Duodenal mucosa (tissue), 2 donors: Measurements from ENCODE around the gene CUBN.

Experiments used
- H3K27ac ChIP-seq: one replicate; pipeline ENCODE4 v1.7.0; 2013; ENCODE audit warnings: low read depth, low read length
- H3K27me3 ChIP-seq, 2 donors: one replicate each; pipeline ENCODE4 v1.7.0; 2013; ENCODE audit warnings: low read length in 2 of 2, control low read depth in 1 of 2; ENCODE audit not compliant: insufficient read depth in 2 of 2, control insufficient read depth in 1 of 2
- H3K36me3 ChIP-seq, 2 donors: one replicate each; pipeline ENCODE4 v1.7.0; 2013; ENCODE audit warnings: low read length in 2 of 2, control low read depth in 1 of 2; ENCODE audit not compliant: insufficient read depth in 2 of 2, control insufficient read depth in 1 of 2
- H3K4me1 ChIP-seq, 2 donors: one replicate each; pipeline ENCODE4 v1.7.0; 2013; ENCODE audit warnings: low read length in 2 of 2, control low read depth in 1 of 2; ENCODE audit not compliant: insufficient read depth in 2 of 2, control insufficient read depth in 1 of 2
- H3K4me3 ChIP-seq, 2 donors: one replicate each; pipeline ENCODE4 v1.7.0; 2013; ENCODE audit warnings: low read length in 2 of 2, low read depth in 1 of 2
- H3K9ac ChIP-seq, 2 donors: one replicate each; pipeline ENCODE4 v1.7.0; 2013; ENCODE audit warnings: low read length in 2 of 2, low read depth in 1 of 2
- H3K9me3 ChIP-seq, 2 donors: one replicate each; pipeline ENCODE4 v1.7.0; 2013; ENCODE audit warnings: low read length in 2 of 2, control low read depth in 1 of 2; ENCODE audit not compliant: control insufficient read depth in 1 of 2

Gene CUBN

GRCh38 chr10:17088118-17088806 lies 41.3 kb downstream of the CUBN start:
- Histone ChIP-seq H3K27me3 (no peaks in the 10 kb centered on the region), H3K9me3 (no peaks in the 10 kb centered on the region), H3K27ac (no peak overlapping the region), H3K36me3 (no peaks in the 10 kb centered on the region), H3K9ac (no peak overlapping the region), H3K4me3 (no peak overlapping the region), H3K4me1 (no peaks in the 10 kb centered on the region)

- H3K27ac ChIP-seq = no peak overlapping the region
- no peaks in the 10 kb centered on the region for H3K4me1 ChIP-seq
- H3K9ac ChIP-seq = no peak overlapping the region
These were observed 42.7 kb downstream of the CUBN start for GRCh38 chr10:17086865-17087367.

GRCh38 chr10:17085011-17085725 lies 44.4 kb downstream of the CUBN start:
- H3K9ac ChIP-seq = no peak overlapping the region
- no peaks in the 10 kb centered on the region for H3K36me3 ChIP-seq
- H3K9me3 ChIP-seq = no peaks in the 10 kb centered on the region
- H3K27me3 ChIP-seq = no peaks in the 10 kb centered on the region
- no peak overlapping the region for H3K4me3 ChIP-seq
- no peaks in the 10 kb centered on the region for H3K4me1 ChIP-seq
- no peak overlapping the region for H3K27ac ChIP-seq

More at GRCh38 chr10:17086865-17087367, 42.7 kb downstream of the CUBN start:
- H3K9me3 ChIP-seq = no peaks in the 10 kb centered on the region
- no peaks in the 10 kb centered on the region for H3K27me3 ChIP-seq
- no peaks in the 10 kb centered on the region for H3K36me3 ChIP-seq
- no peak overlapping the region for H3K4me3 ChIP-seq

GRCh38 chr10:17084258-17084657 lies 45.4 kb downstream of the CUBN start:
- no peaks in the 10 kb centered on the region for H3K36me3 ChIP-seq
- no peak overlapping the region for H3K4me3 ChIP-seq
- no peak overlapping the region for H3K27ac ChIP-seq
- H3K9ac ChIP-seq = no peak overlapping the region
- H3K9me3 ChIP-seq = no peaks in the 10 kb centered on the region
- no peaks in the 10 kb centered on the region for H3K27me3 ChIP-seq
- H3K4me1 ChIP-seq = no peaks in the 10 kb centered on the region

- Histone ChIP-seq H3K4me3 (no peak overlapping the region), H3K9ac (no peak overlapping the region), H3K36me3 (no peaks in the 10 kb centered on the region), H3K27ac (no peak overlapping the region), H3K27me3 (no peaks in the 10 kb centered on the region), H3K4me1 (no peaks in the 10 kb centered on the region), H3K9me3 (no peaks in the 10 kb centered on the region)
These were observed 48.2 kb downstream of the CUBN start for GRCh38 chr10:17081431-17081830.

GRCh38 chr10:17077890-17078289 lies 51.7 kb downstream of the CUBN start:
- H3K9me3 ChIP-seq = no peaks in the 10 kb centered on the region
- no peak overlapping the region for H3K4me3 ChIP-seq
- no peaks in the 10 kb centered on the region for H3K36me3 ChIP-seq
- H3K27me3 ChIP-seq = no peaks in the 10 kb centered on the region
- no peaks in the 10 kb centered on the region for H3K4me1 ChIP-seq
- H3K27ac ChIP-seq = no peak overlapping the region
- H3K9ac ChIP-seq = no peak overlapping the region

GRCh38 chr10:17077346-17077781 lies 52.2 kb downstream of the CUBN start:
- Histone ChIP-seq H3K4me1 (no peaks in the 10 kb centered on the region), H3K36me3 (no peaks in the 10 kb centered on the region), H3K9me3 (no peaks in the 10 kb centered on the region), H3K9ac (no peak overlapping the region), H3K27me3 (no peaks in the 10 kb centered on the region), H3K27ac (no peak overlapping the region), H3K4me3 (no peak overlapping the region)

- H3K9me3 ChIP-seq = no peaks in the 10 kb centered on the region
- H3K4me1 ChIP-seq = no peaks in the 10 kb centered on the region
- H3K27ac ChIP-seq = no peak overlapping the region
- no peak overlapping the region for H3K9ac ChIP-seq
- H3K27me3 ChIP-seq = no peaks in the 10 kb centered on the region
- no peaks in the 10 kb centered on the region for H3K36me3 ChIP-seq
- H3K4me3 ChIP-seq = no peak overlapping the region
These were observed 52.8 kb downstream of the CUBN start for GRCh38 chr10:17076626-17077345.

- H3K27ac ChIP-seq = no peak overlapping the region
- no peaks in the 10 kb centered on the region for H3K9me3 ChIP-seq
- H3K27me3 ChIP-seq = no peaks in the 10 kb centered on the region
- no peaks in the 10 kb centered on the region for H3K36me3 ChIP-seq
- H3K4me3 ChIP-seq = no peak overlapping the region
- no peak overlapping the region for H3K9ac ChIP-seq
- no peaks in the 10 kb centered on the region for H3K4me1 ChIP-seq
These were observed 53.9 kb downstream of the CUBN start for GRCh38 chr10:17075533-17076359.
